NAMALWA (cell line): ENCODE results near the gene JPT1.
"Not testable (repeated sequence)": the region's sequence is repeated elsewhere in the genome, so short reads cannot be mapped to it uniquely, and the experiment has no call there.

Source experiments
- DNase-seq: peaks from one replicate; pipeline ENCODE4 v3.0.0-alpha.2; 2015; ENCODE audit warnings: low spot score

Gene JPT1, protein sequence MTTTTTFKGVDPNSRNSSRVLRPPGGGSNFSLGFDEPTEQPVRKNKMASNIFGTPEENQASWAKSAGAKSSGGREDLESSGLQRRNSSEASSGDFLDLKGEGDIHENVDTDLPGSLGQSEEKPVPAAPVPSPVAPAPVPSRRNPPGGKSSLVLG

DNA sequence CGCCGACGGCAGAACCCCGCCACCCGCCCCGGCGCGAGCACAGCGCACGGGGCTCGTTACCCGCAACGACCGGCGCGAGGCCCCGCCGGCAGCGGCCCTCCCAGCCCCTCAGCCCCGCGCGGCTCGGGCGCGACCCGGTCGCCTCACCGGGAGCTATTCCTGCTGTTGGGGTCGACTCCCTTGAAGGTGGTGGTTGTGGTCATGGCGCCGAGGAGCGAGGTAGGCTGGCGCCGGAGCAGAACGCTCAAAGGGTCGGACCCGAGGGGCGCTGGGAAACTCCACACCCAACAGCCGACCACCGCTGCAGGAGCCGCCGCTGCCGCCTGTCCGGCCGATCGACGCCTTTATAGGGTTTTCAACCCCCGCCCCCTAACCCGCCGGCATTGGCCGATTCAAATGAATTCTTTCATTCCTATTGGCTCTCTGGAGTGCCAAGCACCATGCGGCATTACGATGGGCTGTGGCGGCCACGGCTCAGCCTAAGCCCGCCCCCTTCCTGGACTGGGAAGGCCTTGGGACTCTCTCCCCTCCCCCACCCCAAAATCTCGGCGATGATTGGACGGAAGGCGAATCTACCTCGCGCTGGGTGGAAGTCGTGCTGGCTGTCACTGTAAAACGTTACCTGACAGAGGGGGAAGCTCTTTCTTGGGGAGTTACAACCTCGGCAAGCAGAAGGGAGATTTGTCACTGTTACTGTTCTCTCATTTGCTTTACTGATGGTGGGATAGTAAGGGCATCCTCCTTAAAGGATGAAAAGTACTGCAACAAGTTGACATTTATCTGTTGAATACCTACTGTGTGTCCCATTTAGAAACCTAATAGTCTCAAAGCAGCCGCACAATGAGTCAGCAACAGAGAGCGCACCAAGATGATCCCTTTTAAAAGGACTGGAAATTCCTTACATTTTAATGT lies at the start of gene JPT1:
TSS of gene JPT1 (minus strand) at position 318 of the 912 bp plus-strand sequence. CDS start at position 203, 115 bp downstream.
- peak; percentile 99 for DNase-seq

DNA sequence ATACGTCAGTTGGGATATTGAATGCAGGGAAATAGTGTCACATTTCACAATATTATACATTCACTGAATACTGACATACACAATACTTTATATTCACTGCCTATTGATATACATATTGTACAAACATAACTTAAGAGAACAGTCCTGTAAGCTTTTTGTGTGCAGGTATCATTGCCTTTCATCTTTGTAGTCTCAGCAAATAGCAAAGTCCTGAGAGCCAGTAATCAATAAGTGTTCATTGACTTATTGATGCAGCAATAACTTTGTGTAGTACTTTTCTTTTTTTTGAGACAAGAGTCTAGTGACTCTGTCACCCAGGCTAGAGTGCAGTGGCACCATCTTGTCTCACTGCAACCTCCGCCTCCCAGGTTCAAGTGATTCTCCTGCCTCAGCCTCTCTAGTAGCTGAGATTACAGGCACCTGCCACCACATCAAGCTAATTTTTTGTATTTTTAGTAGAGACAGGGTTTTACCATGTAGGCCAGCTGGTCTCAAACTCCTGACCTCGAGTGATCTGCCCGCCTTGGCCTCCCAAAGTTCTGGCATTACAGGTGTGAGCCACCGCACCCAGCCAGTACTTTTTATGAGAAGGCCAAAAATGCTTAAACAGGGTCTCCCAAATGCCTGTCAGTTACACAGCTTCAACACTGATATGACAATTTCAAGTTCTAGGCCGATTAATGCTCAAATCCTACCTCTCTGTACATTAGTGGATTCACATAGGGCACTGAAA lies 45.7 kb upstream of the JPT1 start:
- DNase-seq: no peak

DNA sequence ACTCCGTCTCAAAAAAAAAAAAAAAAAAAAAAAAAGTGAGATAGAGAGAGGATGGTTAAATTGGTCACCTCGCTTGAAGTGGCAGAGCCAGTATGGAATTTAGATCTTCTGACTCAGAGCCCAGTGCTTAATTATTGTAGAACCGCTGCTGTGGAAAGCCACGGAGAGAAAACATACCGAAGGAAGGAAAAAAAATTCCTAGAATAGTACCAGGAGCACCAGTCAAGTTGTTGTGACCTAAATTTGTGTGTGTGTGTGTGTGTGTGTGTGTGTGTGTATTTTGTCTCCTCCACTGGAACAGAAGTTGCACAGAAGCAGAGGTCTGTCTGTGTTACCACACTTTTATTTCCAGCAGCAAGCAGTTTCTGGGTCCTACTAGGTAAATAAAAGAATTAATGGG lies 40.6 kb upstream of the JPT1 start:
- no peak for DNase-seq

DNA sequence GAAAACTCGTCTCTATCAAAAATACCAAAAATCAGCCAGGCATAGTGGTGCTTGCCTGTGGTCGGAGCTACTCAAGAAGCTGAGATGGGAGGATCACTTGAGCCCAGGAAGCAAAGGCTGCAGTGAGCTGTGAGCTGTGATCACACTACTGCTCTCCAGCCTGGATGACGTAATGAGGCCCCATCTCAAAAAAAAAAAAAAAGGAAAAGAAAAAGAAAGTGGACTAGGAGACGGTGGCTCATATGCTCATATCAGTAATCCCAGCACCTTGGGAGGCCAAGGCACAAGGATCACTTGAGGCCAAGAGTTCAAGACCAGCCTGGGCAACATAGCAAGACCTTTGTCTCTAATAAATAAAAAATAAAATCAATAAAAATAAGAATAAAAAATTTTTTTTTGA lies 37.3 kb upstream of the JPT1 start:
- no peak for DNase-seq

DNA sequence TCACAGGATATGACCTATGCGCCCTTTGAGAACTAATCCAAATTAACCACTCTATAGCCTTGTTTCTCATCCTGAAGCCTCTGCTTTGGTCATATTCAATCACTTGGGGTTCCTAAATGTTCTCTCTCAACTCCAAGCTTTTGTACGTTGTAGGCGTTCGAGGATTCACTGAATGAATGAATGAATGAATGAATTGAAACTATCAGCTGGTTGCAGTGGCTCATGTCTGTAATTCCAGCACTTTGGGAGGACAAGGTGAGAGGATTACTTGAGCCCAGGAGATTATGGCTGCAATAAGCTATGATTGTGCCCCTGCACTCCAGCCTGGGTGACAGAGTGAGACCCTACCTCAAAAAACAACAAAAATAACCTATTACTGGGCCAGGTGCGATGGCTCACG lies 34.3 kb upstream of the JPT1 start:
- no peak for DNase-seq

DNA sequence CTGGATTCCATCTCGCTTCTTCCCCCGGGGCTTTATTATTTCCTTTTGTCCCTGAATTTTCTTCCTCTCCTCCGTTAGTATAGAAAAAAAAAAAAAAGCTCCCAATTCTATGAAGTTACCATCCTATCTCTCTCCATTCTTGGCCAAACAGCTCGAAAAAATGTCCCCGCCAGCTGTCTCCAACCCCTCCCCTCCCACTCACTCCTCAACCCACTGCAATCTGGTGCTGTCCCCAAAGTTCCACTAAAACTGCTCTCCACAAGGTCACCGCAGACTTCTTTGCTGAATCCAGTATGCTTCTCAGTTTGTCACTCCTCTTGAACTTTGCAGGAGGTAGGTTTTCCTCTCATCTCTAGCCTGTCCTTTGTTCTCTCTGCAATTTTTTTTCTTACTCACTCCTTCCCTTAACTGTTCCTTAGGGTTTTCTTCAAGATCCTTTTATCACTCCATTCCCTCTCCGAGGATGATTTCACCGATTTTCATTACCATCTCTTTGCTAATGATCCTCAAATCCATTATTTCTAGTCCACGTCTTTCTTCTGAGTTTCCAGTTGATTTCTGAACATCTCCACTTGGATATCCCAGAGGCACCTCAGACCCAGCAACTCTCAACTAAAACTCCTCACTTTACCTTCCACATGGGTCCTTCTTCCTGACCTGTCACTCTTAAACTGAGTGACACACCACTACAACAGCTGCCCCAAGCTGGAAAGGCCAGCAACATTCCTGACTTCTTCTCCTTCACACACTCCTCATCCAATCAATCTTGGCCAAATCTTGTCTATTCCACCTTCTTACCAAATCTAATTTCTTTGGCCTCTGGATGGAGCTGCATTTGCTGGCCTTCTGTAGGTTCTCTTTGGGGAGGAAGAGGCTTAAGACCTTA lies 29.9 kb upstream of the JPT1 start:
- DNase-seq: no peak

DNA sequence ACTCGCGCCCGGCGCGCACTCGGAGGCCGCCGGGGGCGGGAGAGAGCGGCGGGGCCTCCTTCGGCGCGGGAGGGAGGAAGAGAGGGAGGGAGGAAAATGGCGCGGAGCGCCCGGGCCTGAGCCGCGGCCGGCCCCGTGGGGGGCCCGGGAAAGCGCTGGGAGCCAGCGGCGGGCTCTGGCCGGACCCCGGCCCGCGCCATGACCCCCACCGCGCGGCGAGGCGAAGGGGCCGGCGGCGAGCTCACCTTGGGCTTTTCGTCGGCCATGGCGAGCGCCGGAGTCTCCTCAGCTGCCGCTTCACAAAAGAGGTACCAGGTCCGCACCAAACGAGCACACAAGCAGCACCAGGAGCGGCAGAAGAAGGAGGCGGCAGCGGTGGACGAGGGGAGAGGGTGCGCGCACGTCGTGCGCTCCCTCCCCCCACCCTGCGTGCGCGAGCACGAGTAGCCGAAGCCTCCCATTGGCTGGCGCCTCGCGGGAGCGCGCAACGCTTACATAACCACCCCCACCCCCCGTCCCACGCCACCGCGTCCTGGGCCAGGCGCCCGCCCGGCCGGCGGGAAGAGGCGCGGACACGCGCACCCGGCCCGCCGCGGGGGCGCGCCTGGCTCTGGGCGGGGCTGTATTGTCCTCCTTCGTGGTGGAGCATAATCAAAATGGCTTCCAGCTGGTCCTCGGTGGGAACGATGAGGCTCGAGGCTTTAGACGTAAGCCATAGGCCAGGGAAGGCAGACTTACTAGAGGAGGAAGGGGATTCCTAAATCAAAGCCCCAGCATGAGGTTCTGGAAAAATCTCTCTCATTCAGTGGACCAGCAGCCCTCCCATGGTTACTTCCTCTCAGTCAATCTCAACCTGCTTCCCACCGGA lies 28.5 kb upstream of the JPT1 start, which contains the start of gene SUMO2:
TSS of gene SUMO2 (minus strand) at position 391 of the 868 bp plus-strand sequence. CDS start at position 266, 125 bp downstream.
- peak; percentile 94 for DNase-seq

DNA sequence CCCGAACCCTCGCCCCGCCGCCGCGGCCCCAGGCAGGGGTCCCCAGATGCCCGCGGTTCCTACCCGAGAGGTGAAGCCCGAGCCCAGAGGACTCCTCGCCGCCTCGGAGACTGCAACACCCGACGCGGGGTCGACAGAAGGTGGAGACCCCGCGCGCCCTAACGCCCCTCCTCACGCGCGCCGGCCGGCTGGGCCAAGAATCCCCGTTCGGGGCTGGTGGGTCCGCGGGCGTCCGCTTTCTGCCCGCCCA lies 27.9 kb upstream of the JPT1 start:
- DNase-seq: no peak

DNA sequence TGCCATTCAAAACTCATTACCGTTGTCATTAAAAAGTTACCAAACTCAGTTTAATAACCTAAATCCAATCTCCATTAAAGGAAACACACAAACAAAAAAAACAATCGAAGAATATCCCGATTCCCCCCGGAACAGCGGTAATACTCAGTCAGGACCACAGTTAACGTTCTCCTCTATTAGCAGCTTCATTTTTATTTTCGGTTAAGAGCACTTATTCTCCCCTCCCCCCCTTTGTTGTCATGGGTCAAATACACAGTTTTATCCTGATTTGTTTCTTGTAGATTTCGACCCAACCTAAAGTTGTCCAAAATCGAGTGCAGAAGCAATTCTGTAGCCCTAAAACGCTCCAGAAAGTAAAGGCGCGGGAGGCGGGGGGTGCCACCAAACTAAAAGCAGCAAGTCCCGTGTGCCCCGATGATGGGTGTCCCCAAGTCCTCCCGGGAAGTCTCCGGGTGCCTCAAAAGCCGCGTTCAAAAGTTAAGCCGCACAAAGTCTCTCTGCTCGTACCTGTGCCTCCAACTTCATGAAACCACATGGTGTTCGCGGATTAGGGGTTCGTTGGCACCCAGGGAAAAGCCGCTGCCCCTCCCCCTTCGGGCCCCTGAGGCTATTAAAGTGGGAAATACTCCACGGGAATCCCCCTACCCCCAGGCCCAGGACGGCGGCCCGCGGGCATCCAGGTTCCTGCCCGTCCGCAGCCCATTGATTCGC lies 27.5 kb upstream of the JPT1 start:
- DNase-seq: peak; percentile 55

DNA sequence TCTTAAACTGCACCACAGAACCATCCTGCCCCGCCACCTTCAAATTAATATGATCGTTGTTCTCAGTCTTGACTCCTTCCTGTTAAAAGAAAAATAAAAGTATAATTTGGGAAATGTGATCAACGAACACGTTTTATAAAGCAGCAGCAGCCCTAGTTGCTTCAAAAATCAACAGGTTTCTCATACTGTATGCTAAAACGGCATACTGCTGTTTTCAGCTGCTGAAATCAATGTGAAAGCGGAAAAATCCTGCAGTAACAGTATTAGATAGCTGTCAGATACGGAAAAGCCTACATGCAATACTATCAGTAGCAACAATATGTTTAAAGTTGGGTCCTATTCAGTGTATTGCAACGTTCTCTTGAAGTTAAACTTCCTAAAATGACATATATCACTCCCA lies 26.8 kb upstream of the JPT1 start:
- DNase-seq: no peak

DNA sequence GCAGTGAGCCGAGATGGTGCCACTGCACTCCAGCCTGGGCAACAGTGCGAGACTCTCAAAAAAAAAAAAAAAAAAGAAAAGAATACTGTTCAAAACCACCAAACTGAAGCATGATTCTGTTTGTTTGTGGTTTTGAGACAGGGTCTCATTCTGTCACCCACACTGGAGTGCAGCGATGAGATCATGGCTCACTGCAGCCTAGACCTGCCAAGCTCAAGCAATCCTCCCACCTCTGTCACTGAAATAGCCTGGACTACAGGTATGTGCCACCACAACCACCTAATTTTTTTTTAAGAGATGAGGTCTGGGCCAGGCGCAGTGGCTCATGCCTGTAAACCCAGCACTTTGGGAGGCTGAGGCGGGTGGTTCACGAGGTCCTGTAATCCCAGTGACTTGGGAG lies 24.1 kb upstream of the JPT1 start:
- no peak for DNase-seq

DNA sequence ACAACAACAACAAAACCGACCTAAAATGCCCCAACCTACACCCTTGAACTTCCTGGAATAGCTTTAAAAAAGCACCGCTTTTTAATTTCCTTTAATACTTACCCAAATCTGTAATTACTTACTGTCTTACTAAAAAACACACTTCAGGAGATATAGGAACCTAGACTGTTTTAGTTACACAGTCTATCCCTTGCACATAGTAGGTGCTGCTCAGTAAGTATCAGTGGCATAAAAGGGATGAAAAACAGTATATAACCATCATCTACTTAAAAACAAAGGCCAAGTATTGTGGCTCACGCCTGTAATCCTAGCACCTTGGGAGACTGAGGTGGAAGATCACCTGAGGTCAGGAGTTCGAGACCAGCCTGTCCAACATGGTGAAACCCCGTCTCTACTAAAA lies 22.3 kb upstream of the JPT1 start:
- DNase-seq: no peak

DNA sequence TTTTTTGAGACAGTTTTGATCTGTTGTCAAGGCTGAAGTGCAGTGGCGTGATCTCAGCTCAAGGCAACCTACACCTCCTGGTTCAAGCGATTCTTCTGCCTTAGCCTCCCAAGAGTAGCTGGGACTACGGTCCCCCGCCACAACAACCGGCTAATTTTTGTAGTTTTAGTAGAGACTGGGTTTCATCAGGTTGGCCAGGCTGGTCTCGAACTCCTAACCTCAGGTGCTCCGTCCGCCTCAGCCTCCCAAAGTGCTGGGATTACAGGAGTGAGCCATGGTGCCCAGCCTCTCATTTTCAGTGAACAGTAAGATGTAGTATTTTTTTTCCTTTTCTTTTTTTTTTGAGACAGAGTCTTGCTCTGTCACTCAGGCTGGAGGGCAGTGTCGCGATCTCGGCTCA lies 20.7 kb upstream of the JPT1 start:
- no peak for DNase-seq

DNA sequence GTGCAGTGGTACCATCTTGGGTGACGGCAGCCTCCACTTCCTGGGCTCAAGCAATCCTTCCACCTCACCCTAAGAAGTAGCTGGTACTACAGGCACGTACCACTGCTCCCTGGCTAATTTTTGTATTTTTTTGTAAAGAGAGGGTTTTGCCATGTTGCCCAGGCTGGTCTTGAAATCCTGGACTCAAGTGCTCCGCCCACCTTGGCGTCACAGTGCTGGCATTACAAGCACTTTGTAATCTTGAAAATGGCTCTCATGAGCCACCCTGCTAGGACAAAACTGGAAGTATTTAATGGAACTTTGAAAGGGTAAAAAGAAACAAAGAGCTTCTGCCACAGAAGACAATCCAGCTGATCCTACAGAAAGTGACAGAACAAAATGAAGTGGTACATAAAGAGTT lies 19.2 kb upstream of the JPT1 start:
- DNase-seq: no peak

DNA sequence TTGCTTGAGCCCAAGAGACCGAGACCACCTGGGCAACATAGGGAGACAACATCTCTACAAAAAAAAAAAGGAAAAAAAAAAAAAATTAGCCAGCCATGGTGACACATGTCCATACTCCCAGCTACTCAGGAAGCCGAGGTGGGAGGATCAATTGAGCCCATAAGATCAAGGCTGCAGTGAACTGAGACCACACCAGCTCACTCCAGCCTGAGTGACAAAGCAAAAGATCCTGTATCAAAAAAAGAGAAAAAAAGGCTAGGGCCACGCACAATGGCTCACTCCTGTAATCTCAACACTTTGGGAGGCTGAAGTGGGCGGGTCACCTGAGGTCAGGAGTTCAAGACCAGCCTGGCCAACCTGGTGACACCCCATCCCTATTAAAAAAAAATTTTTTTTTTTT lies 14.7 kb upstream of the JPT1 start:
- no peak for DNase-seq

DNA sequence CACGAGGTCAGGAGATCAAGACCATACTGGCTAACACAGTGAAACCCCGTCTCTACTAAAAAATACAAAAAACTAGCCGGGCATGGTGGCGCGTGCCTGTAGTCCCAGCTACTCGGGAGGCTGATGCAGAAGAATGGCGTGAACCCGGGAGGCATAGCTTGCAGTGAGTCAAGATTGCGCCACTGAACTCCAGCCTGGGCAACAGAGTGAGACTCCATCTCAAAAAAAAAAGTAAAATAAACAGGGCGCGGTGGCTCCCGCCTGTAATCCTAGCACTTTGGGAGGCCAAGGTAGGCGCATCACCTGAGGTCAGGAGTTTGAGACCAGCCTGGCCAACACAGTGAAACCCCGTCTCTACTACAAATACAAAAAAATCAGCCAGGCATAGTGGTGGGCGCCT lies 10.3 kb upstream of the JPT1 start:
- DNase-seq: not testable (repeated sequence)

DNA sequence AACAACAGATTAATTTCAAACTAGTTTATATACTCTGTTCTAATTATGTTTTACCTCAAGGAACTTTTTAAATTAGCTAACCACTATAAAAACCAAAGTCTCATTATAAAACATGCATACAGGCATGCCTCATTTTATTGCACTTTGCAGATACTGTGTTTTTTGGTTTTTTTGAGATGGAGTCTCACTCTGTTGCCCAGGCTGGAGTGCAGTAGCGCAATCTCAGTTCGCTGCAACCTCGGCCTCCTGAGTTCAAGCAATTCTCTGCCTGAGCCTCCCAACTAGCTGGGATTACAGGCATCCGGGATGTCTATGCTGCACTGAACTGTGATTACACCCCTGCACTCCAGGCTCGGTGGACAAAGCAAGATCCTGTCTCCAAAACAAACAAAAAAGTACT lies 8.8 kb upstream of the JPT1 start:
- DNase-seq: no peak

DNA sequence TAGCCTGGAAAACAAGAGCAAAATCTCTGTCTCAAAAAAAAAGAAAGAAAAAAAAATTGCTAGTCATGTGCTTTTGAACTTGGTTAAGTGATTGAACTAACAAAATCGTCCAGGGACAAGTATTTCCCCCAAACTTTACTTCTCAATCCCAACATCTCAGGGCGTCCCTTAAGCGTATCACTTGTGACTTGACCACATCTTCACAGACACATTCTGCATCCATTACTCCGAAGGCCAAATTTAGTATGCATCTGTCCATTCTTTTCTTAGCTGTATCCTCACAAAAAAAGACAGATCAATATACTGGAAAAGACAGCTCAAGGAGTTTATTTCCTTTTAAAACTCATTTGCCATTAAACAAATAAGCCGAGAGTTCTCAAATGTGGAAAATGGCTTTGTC lies 5.9 kb upstream of the JPT1 start:
- DNase-seq: no peak

DNA sequence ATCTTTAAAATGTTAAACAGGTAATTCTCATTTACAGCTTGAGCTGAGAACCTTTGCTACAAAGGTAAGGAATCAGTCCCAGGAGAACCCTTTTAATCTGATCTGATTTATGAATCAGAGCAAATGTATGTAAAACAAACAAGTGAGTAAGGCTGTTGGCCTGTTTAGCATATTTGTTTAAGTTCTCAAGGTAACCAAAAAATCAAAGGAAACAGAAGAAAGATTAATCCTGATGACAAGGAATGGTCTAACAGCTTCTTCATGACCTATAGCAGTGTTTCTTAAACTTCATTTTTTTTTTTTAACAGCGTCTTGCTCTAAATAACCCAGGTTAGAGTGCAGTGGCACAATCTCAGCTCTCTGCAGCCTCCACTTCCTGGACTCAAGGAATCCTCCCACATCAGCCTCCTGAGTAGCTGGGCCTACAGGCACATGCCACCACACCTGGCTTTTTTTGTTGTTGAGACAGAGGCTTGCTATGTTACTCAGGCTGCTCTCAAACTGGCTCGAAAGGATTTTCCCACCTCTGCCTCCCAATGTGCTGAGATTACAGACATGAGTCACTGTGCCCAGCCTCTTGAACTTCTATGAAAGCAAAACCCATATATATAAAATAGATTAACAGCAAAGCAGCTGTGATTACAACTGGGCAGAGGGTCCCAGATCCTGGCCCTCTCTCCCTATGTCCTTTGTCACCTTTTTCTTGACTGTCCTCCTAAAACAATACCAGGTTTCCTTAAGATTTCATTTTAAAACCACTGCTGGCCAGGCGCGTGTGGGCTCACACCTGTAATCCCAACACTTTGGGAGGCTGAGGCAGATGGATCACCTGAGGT lies 5.1 kb upstream of the JPT1 start:
- DNase-seq: no peak

DNA sequence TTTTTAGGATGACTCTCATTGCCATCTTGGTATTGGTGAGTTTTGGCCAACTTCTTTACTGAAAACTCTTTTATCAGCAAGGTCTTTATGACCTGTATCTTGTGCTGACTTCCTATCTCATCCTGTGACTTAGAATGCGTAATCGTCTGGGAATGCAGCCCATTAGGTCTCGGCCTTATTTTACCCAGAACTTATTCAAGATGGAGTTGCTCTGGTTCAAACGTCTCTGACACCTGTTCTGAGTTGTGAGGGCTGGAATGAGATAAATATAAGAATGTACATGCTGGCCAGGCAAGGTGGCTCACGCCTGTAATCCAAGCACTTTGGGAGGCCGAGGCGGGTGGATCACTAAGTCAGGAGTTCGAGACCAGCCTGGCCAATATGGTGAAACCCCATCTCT lies 4.2 kb upstream of the JPT1 start:
- not testable (repeated sequence) for DNase-seq
